HepG2 (cell line): ENCODE results near the gene MBD3L5. TPM values are rescaled to one million over a fixed set of nuclear protein-coding genes. Genes with fewer than 3 reads are reported as not detected.

Experiments
- ATAC-seq: fragments of 200-7000 bp; cut with Tn5 transposase; 3 replicates; pipeline ENCODE4 v1.9.1; 2020; ENCODE audit warnings: mild to moderate bottlenecking, moderate library complexity
- BruUV-seq: library from RNA; stranded (reverse); fragments of 400-500 nt; replicated peaks from 2 replicates; lab custom pipeline; 2021; lab: Mats Ljungman, UMichigan
- CTCF ChIA-PET: fragments of 300-600 bp; formaldehyde crosslinking; extraction: SDS; loops from one replicate; lab custom pipeline; 2021; ENCODE audit warnings: low total read pairs, inconsistent platforms, low intra/inter-chr PET ratio; lab: Yijun Ruan, JAX
- POLR2A ChIA-PET: fragments of 350-600 bp; sonication (Branson Sonifier 250); formaldehyde crosslinking; loops from one replicate; lab custom pipeline; 2020; ENCODE audit warnings: antibody characterized with exemption, inconsistent platforms; lab: Yijun Ruan, JAX
- DNase-seq: peaks from one replicate; pipeline ENCODE4 v3.0.0-alpha.2; 2015; ENCODE audit warnings: low spot score
- FAIRE-seq: peaks from 3 replicates; lab custom pipeline; 2011; peaks lifted over from hg19 to GRCh38; lab: Jason Lieb, UNC
- H2AFZ ChIP-seq: one replicate; pipeline ENCODE4 v1.6.1; 2011; ENCODE audit warnings: low read length, inconsistent platforms
- H3K27ac ChIP-seq: fragments of 300-600 bp; 3 replicates; pipeline ENCODE4 v1.8.0; 2011; ENCODE audit warnings: mixed run types, mild to moderate bottlenecking, mixed read lengths, low read length, inconsistent platforms; ENCODE audit not compliant: insufficient read depth; ENCODE audit errors: extremely low read length
- H3K27me3 ChIP-seq, 2 experiments: fragments of 200-600 bp in 1 of 2; 2 replicates in 1 of 2; 3 replicates in 1 of 2; pipeline versions ENCODE4 v1.6.0 to v1.8.0; 2011; ENCODE audit warnings: low read length in 2 of 2, mild to moderate bottlenecking in 2 of 2, moderate library complexity in 2 of 2, inconsistent platforms in 1 of 2; ENCODE audit not compliant: insufficient read depth in 2 of 2, control insufficient read depth in 1 of 2
- H3K36me3 ChIP-seq, 2 experiments: fragments of 200-600 bp in 1 of 2; replicated peaks in 1 of 2; 2 replicates in 1 of 2; 3 replicates in 1 of 2; pipeline versions ENCODE4 v1.5.1 to v1.8.0; 2011; ENCODE audit warnings: low read length in 2 of 2, inconsistent platforms in 1 of 2; ENCODE audit not compliant: insufficient read depth in 2 of 2, control insufficient read depth in 1 of 2
- H3K4me1 ChIP-seq: 2 replicates; pipeline ENCODE4 v1.5.1; 2012; ENCODE audit warnings: low read length, inconsistent platforms; ENCODE audit not compliant: insufficient read depth
- H3K4me2 ChIP-seq: 2 replicates; pipeline ENCODE4 v1.6.0; 2011; ENCODE audit warnings: low read depth, low read length, inconsistent platforms
- H3K4me3 ChIP-seq, 3 experiments: fragments of 200-600 bp in 1 of 3; sonication (generic), shearing (Covaris generic) in 1 of 3; replicated peaks in 1 of 3; 2 replicates each; pipeline ENCODE4 v1.5.1; 2011 to 2016; ENCODE audit warnings: low read length in 3 of 3, inconsistent platforms in 2 of 3, low read depth in 2 of 3, mild to moderate bottlenecking in 2 of 3, control low read depth in 1 of 3, mixed read lengths in 1 of 3; ENCODE audit not compliant: insufficient read depth in 1 of 3
- H3K79me2 ChIP-seq: one replicate; pipeline ENCODE4 v1.6.1; 2011; ENCODE audit warnings: low read length, inconsistent platforms; ENCODE audit not compliant: insufficient read depth
- H3K9ac ChIP-seq: 2 replicates; pipeline ENCODE4 v1.6.0; 2011; ENCODE audit warnings: mild to moderate bottlenecking, low read depth, low read length, inconsistent platforms; ENCODE audit not compliant: insufficient read depth
- H3K9me3 ChIP-seq: 2 replicates; pipeline ENCODE4 v1.5.1; 2012; ENCODE audit warnings: mild to moderate bottlenecking, low read length
- H4K20me1 ChIP-seq: 2 replicates; pipeline ENCODE4 v1.6.0; 2011; ENCODE audit warnings: inconsistent platforms, mild to moderate bottlenecking, low read length, moderate library complexity; ENCODE audit not compliant: insufficient read depth
- ATF1 ChIP-seq: IDR thresholded peaks from 2 replicates; pipeline ENCODE4 v1.6.1; 2016; ENCODE audit warnings: mild to moderate bottlenecking, control low read depth
- HNRNPL ChIP-seq: fragments of 200-400 bp; formaldehyde crosslinking; IDR thresholded peaks from 2 replicates; pipeline ENCODE4 v1.6.1; 2017; ENCODE audit warnings: mild to moderate bottlenecking, low read depth, low read length
- JARID2 ChIP-seq: sonication (generic); formaldehyde crosslinking; IDR thresholded peaks from 2 replicates; pipeline ENCODE4 v1.8.1; 2023; ENCODE audit warnings: missing genetic modification reagents, inconsistent platforms; ENCODE audit not compliant: insufficient replicate concordance
- MYC ChIP-seq: sonication (generic); formaldehyde crosslinking; IDR thresholded peaks from 2 replicates; pipeline ENCODE4 v1.9.0; 2021; ENCODE audit warnings: missing genetic modification reagents, borderline replicate concordance
- POLR2G ChIP-seq: fragments of 200-400 bp; formaldehyde crosslinking; IDR thresholded peaks from 2 replicates; pipeline ENCODE4 v1.6.1; 2018; ENCODE audit warnings: mild to moderate bottlenecking, low read depth, low read length, moderate library complexity
- ZFP90 ChIP-seq: sonication (generic); formaldehyde crosslinking; IDR thresholded peaks from 2 replicates; pipeline ENCODE4 v1.8.0; 2022; ENCODE audit warnings: missing genetic modification reagents, mild to moderate bottlenecking, inconsistent platforms, borderline replicate concordance
- ZFX ChIP-seq: sonication (generic); formaldehyde crosslinking; IDR thresholded peaks from 2 replicates; pipeline ENCODE4 v1.4.0; 2020; ENCODE audit warnings: mild to moderate bottlenecking, low read depth, missing genetic modification reagents, moderate library complexity
- ZNF678 ChIP-seq: sonication (generic); formaldehyde crosslinking; IDR thresholded peaks from 2 replicates; pipeline ENCODE4 v1.4.0; 2020; ENCODE audit warnings: mild to moderate bottlenecking, missing genetic modification reagents
- ZSCAN30 ChIP-seq: sonication (generic); formaldehyde crosslinking; IDR thresholded peaks from 2 replicates; pipeline ENCODE4 v1.5.0; 2020; ENCODE audit warnings: mild to moderate bottlenecking, missing genetic modification reagents
- WGBS: methylation state at CpG from one replicate; pipeline ENCODE4 v1.1.6; 2017; ENCODE audit warnings: low lambda C conversion rate; 5-methylcytosine and 5-hydroxymethylcytosine counted together
- in situ Hi-C: cut with HindIII; loops from 2 replicates; pipeline ENCODE4 v1.10.0; 2017; ENCODE audit warnings: low pct_unique_long_range_greater_than_20kb; ENCODE audit not compliant: extremely low pct_ligation_motif_present
- intact Hi-C: fragments of 100-400 bp; cut with micrococcal nuclease; formaldehyde crosslinking; loops from one replicate; pipeline ENCODE4 v1.10.0; 2022; ENCODE audit not compliant: unreplicated experiment
- polyA plus RNA-seq, 8 experiments: library from polyadenylated mRNA; depleted of rRNA in 3 of 8; stranded (reverse) in 7 of 8; unstranded in 1 of 8; fragments of >200 nt; fragmentation: Illumina TruSeq in 4 of 8; extraction: Trizol in 4 of 8; gene quantifications; 2 replicates each; pipeline versions ENCODE4 v1.2.1 to v1.2.3, GENCODE V29; 2011 to 2016; ENCODE audit warnings: low read depth in 4 of 8, missing spikeins in 1 of 8, mixed read lengths in 1 of 8; ENCODE audit not compliant: insufficient read depth in 1 of 8
- total RNA-seq, 5 experiments: library from RNA; depleted of rRNA; stranded (reverse); fragments of >200 nt; fragmentation: Illumina TruSeq; extraction: Trizol; gene quantifications; 2 replicates each; pipeline ENCODE4 v1.2.3, GENCODE V29; 2016; ENCODE audit warnings: low read depth in 1 of 5
- TF ChIP-seq, protein P1 (sequence below): sonication (generic); formaldehyde crosslinking; IDR thresholded peaks from 2 replicates; pipeline ENCODE4 v1.4.0; 2020; ENCODE audit warnings: mild to moderate bottlenecking, low read depth, missing genetic modification reagents
- TF ChIP-seq, protein P2 (sequence below): sonication (generic); formaldehyde crosslinking; IDR thresholded peaks from 2 replicates; pipeline ENCODE4 v1.8.0; 2022; ENCODE audit warnings: missing genetic modification reagents, low read depth, mild to moderate bottlenecking, borderline replicate concordance

The MBD3L5 gene
- total and polyA plus RNA-seq, 2 of the 13 experiments (the other 11 are each of a cell fraction or from before 2014, with no cell fraction given): not detected

DNA sequence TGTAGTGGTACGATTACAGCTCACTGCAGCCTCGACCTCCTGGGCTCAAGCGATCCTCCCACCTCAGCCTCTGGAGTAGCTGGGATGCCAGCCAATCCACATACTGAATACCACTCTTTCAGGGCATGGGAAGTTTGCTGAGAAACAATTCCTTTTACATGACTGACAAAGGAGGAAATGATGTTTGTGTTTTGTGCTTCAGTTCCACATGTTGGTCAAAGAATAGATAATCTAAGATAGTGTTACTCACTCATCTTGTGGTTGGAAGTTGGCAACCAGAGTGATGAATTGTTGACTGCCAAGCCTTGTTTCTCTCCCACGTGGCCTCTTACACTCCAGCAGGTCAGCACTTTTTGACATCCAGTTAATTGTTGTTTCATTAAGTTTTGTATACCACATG is 16.7 kb upstream of the MBD3L5 start:
- ATAC-seq (no peak), FAIRE-seq (no peak), DNase-seq (no peak)
- no peaks in the 10 kb centered on the region for H3K79me2 ChIP-seq
- WGBS: 40% methylated on average over 4 of the region's 4 CpGs
- H3K36me3 ChIP-seq: no peaks in the 10 kb centered on the region
- in situ Hi-C loops (no loop called here), intact Hi-C loops (no loop called here)
- H3K27ac ChIP-seq: no peak overlapping the region
- no peak overlapping the region for H3K4me2 ChIP-seq
- ChIA-PET POLR2A (no interaction called here), CTCF (no interaction called here)
- H3K4me1 ChIP-seq: no peaks in the 10 kb centered on the region
- no peak overlapping the region for H3K9ac ChIP-seq
- no peak for TF ChIP-seq ZFX
- TF ChIP-seq, protein P1, sequence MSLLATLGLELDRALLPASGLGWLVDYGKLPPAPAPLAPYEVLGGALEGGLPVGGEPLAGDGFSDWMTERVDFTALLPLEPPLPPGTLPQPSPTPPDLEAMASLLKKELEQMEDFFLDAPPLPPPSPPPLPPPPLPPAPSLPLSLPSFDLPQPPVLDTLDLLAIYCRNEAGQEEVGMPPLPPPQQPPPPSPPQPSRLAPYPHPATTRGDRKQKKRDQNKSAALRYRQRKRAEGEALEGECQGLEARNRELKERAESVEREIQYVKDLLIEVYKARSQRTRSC (CRISPR knock-in tag): no peak
- TF ChIP-seq ZNF678 (CRISPR knock-in tag): no peak
- no peak for TF ChIP-seq ZFP90 (CRISPR knock-in tag)
- no peak for TF ChIP-seq ATF1 (CRISPR knock-in tag)
- TF ChIP-seq, protein P2, sequence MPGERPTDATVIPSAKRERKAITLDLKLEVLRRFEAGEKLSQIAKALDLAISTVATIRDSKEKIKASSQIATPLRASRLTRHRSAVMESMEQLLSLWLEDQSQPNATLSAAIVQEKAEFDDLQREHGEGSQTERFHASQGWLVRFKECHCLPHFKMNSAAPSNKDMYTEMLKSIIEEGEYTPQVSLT: no peak
- no peak for TF ChIP-seq HNRNPL
- TF ChIP-seq ZSCAN30 (CRISPR knock-in tag): no peak
- TF ChIP-seq JARID2 (CRISPR knock-in tag): no peak
- TF ChIP-seq MYC (CRISPR knock-in tag): no peak
- TF ChIP-seq POLR2G: no peak
- H3K9me3 ChIP-seq: no peaks in the 10 kb centered on the region
- BruUV-seq: no TSS peak
- no peak overlapping the region for H3K4me3 ChIP-seq
- H2AFZ ChIP-seq: no peak overlapping the region
- H4K20me1 ChIP-seq: no peaks in the 10 kb centered on the region
- 0 out of 5 replicates have a peak, but pooled peaks cover 0 to under 1% of the 10 kb centered on the region in 2 experiments for H3K27me3 ChIP-seq
